HEK293 (cell line): ENCODE results near the gene PUDP.

Source experiments
- CTCF ChIA-PET: fragments of 350-600 bp; formaldehyde crosslinking; extraction: SDS; loops from one replicate; lab custom pipeline; 2021; ENCODE audit warnings: antibody characterized with exemption; lab: Yijun Ruan, JAX
- POLR2A ChIA-PET: fragments of 300-600 bp; formaldehyde crosslinking; extraction: SDS; loops from one replicate; lab custom pipeline; 2020; ENCODE audit warnings: antibody characterized with exemption, inconsistent platforms; lab: Yijun Ruan, JAX
- H3K27ac ChIP-seq: fragments of 200-500 bp; sonication (Bioruptor generic); 2 replicates; pipeline ENCODE4 v1.5.1; 2014; ENCODE audit warnings: low read depth, low read length, control low read depth, inconsistent platforms; ENCODE audit errors: extremely low read depth
- H3K36me3 ChIP-seq, 2 experiments: fragments of 200-500 bp in 1 of 2; sonication (Bioruptor generic) in 1 of 2; 1 replicate in 1 of 2; 2 replicates in 1 of 2; pipeline ENCODE4 v1.5.1; 2014 to 2017; ENCODE audit warnings: inconsistent platforms in 2 of 2, low read length in 2 of 2; ENCODE audit not compliant: control insufficient read depth in 2 of 2, insufficient read depth in 1 of 2
- H3K4me1 ChIP-seq: fragments of 200-500 bp; sonication (Bioruptor generic); 2 replicates; pipeline ENCODE4 v1.5.1; 2014; ENCODE audit warnings: mild to moderate bottlenecking, low read length, inconsistent platforms; ENCODE audit not compliant: control insufficient read depth, insufficient read depth
- H3K4me3 ChIP-seq: 2 replicates; pipeline ENCODE4 v1.5.1; 2011; ENCODE audit warnings: low read depth, mild to moderate bottlenecking, control low read depth, low read length, moderate library complexity
- H3K9me3 ChIP-seq: fragments of 200-500 bp; sonication (Bioruptor generic); 2 replicates; pipeline ENCODE4 v1.5.1; 2014; ENCODE audit warnings: low read depth, low read length, inconsistent platforms; ENCODE audit not compliant: control insufficient read depth, insufficient read depth
- HOXC10 ChIP-seq: sonication (generic); formaldehyde crosslinking; IDR thresholded peaks from 2 replicates; pipeline ENCODE4 v1.8.1; 2023; ENCODE audit warnings: mild to moderate bottlenecking, missing genetic modification reagents
- ZBTB7A ChIP-seq: fragments of 450-650 bp; formaldehyde crosslinking; IDR thresholded peaks from 2 replicates; pipeline ENCODE4 v1.5.1; 2016; ENCODE audit warnings: low read depth, missing biosample characterization, missing genetic modification characterization
- ZNF138 ChIP-seq: fragments of 450-650 bp; formaldehyde crosslinking; IDR thresholded peaks from 2 replicates; pipeline ENCODE4 v1.5.1; 2016; ENCODE audit warnings: missing biosample characterization, missing genetic modification characterization, borderline replicate concordance
- ZNF211 ChIP-seq: fragments of 450-650 bp; formaldehyde crosslinking; IDR thresholded peaks from 2 replicates; pipeline ENCODE4 v1.5.1; 2016; ENCODE audit warnings: low read depth, missing biosample characterization, missing genetic modification characterization
- ZNF23 ChIP-seq: fragments of 450-650 bp; formaldehyde crosslinking; IDR thresholded peaks from 2 replicates; pipeline ENCODE4 v1.5.1; 2016; ENCODE audit warnings: missing biosample characterization, missing genetic modification characterization, borderline replicate concordance
- ZNF248 ChIP-seq: fragments of 450-650 bp; formaldehyde crosslinking; IDR thresholded peaks from 2 replicates; pipeline ENCODE4 v1.5.1; 2017; ENCODE audit warnings: missing biosample characterization, missing genetic modification characterization
- ZNF266 ChIP-seq: fragments of 450-650 bp; formaldehyde crosslinking; IDR thresholded peaks from 2 replicates; pipeline ENCODE4 v1.5.1; 2016; ENCODE audit warnings: missing biosample characterization, missing genetic modification characterization, low read depth
- ZNF324 ChIP-seq: fragments of 450-650 bp; formaldehyde crosslinking; IDR thresholded peaks from 2 replicates; pipeline ENCODE4 v1.5.1; 2016; ENCODE audit warnings: missing biosample characterization, missing genetic modification characterization
- ZNF404 ChIP-seq: fragments of 450-650 bp; formaldehyde crosslinking; IDR thresholded peaks from 2 replicates; pipeline ENCODE4 v1.5.1; 2017; ENCODE audit warnings: missing biosample characterization, missing genetic modification characterization
- ZNF416 ChIP-seq: fragments of 450-650 bp; formaldehyde crosslinking; IDR thresholded peaks from 2 replicates; pipeline ENCODE4 v1.5.1; 2016; ENCODE audit warnings: missing biosample characterization, missing genetic modification characterization
- ZNF510 ChIP-seq: fragments of 450-650 bp; formaldehyde crosslinking; IDR thresholded peaks from 2 replicates; pipeline ENCODE4 v1.5.1; 2018; ENCODE audit warnings: mild to moderate bottlenecking, missing genetic modification characterization, missing biosample characterization; ENCODE audit not compliant: insufficient replicate concordance
- ZNF530 ChIP-seq: fragments of 450-650 bp; formaldehyde crosslinking; IDR thresholded peaks from 2 replicates; pipeline ENCODE4 v1.5.1; 2016; ENCODE audit warnings: low read depth, missing biosample characterization, missing genetic modification characterization
- ZNF626 ChIP-seq: fragments of 450-650 bp; sonication (Bioruptor Pico); formaldehyde crosslinking; IDR thresholded peaks from 2 replicates; pipeline ENCODE4 v1.5.1; 2018; ENCODE audit warnings: missing biosample characterization, missing genetic modification characterization, inconsistent platforms
- ZNF677 ChIP-seq: fragments of 450-650 bp; IDR thresholded peaks from 2 replicates; pipeline ENCODE4 v1.5.0; 2018; ENCODE audit warnings: missing biosample characterization, mild to moderate bottlenecking, missing genetic modification characterization, moderate library complexity
- ZNF707 ChIP-seq: fragments of 450-650 bp; formaldehyde crosslinking; IDR thresholded peaks from 2 replicates; pipeline ENCODE4 v1.5.1; 2016; ENCODE audit warnings: missing biosample characterization, missing genetic modification characterization
- TF ChIP-seq, protein P1 (sequence below): fragments of 450-650 bp; formaldehyde crosslinking; IDR thresholded peaks from 2 replicates; pipeline ENCODE4 v1.5.1; 2017; ENCODE audit warnings: missing biosample characterization, missing genetic modification characterization
- TF ChIP-seq, protein P2 (sequence below): fragments of 450-650 bp; formaldehyde crosslinking; IDR thresholded peaks from 2 replicates; pipeline ENCODE4 v1.5.1; 2016; ENCODE audit warnings: missing biosample characterization, missing genetic modification characterization
- TF ChIP-seq, protein P3 (sequence below): fragments of 450-650 bp; formaldehyde crosslinking; IDR thresholded peaks from 2 replicates; pipeline ENCODE4 v1.5.1; 2016; ENCODE audit warnings: missing biosample characterization, missing genetic modification characterization
- TF ChIP-seq, protein P4 (sequence below): fragments of 450-650 bp; formaldehyde crosslinking; IDR thresholded peaks from 2 replicates; pipeline ENCODE4 v1.5.1; 2016; ENCODE audit warnings: missing biosample characterization, missing genetic modification characterization
- TF ChIP-seq, protein P5 (sequence below): fragments of 450-650 bp; formaldehyde crosslinking; IDR thresholded peaks from 2 replicates; pipeline ENCODE4 v1.5.1; 2016; ENCODE audit warnings: missing biosample characterization, missing genetic modification characterization
- TF ChIP-seq, protein P6 (sequence below): fragments of 450-650 bp; formaldehyde crosslinking; IDR thresholded peaks from 2 replicates; pipeline ENCODE4 v1.5.1; 2016; ENCODE audit warnings: missing biosample characterization, missing genetic modification characterization

The PUDP gene

DNA sequence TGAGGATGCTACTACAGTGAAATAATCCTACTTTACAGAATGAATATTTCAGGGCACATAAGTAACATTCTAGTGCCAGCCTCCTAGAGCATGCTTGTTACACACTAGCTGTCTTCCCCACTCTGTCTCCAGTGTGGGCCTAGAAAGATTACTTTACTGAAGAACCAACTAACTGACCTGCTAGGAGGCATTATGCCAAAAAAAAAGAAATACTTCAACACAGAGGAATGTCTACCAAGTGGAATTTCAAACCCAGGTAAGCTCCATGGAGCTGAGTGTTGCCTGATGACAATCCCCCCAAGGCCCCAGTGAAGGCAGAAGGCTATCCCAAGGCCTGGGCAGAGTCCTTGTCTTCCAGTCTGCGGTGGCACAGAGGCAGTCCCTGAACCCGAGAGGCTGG lies 41.3 kb downstream of the PUDP start:
- no peaks in the 10 kb centered on the region for H3K9me3 ChIP-seq
- no peak overlapping the region for H3K4me3 ChIP-seq
- TF ChIP-seq, protein P1, sequence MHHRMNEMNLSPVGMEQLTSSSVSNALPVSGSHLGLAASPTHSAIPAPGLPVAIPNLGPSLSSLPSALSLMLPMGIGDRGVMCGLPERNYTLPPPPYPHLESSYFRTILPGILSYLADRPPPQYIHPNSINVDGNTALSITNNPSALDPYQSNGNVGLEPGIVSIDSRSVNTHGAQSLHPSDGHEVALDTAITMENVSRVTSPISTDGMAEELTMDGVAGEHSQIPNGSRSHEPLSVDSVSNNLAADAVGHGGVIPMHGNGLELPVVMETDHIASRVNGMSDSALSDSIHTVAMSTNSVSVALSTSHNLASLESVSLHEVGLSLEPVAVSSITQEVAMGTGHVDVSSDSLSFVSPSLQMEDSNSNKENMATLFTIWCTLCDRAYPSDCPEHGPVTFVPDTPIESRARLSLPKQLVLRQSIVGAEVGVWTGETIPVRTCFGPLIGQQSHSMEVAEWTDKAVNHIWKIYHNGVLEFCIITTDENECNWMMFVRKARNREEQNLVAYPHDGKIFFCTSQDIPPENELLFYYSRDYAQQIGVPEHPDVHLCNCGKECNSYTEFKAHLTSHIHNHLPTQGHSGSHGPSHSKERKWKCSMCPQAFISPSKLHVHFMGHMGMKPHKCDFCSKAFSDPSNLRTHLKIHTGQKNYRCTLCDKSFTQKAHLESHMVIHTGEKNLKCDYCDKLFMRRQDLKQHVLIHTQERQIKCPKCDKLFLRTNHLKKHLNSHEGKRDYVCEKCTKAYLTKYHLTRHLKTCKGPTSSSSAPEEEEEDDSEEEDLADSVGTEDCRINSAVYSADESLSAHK (tag by site-specific recombination), result no peak
- no peak for TF ChIP-seq ZNF707 (tag by site-specific recombination)
- TF ChIP-seq ZNF404 (tag by site-specific recombination), result no peak
- TF ChIP-seq, protein P2, sequence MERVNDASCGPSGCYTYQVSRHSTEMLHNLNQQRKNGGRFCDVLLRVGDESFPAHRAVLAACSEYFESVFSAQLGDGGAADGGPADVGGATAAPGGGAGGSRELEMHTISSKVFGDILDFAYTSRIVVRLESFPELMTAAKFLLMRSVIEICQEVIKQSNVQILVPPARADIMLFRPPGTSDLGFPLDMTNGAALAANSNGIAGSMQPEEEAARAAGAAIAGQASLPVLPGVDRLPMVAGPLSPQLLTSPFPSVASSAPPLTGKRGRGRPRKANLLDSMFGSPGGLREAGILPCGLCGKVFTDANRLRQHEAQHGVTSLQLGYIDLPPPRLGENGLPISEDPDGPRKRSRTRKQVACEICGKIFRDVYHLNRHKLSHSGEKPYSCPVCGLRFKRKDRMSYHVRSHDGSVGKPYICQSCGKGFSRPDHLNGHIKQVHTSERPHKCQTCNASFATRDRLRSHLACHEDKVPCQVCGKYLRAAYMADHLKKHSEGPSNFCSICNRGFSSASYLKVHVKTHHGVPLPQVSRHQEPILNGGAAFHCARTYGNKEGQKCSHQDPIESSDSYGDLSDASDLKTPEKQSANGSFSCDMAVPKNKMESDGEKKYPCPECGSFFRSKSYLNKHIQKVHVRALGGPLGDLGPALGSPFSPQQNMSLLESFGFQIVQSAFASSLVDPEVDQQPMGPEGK, result no peak
- TF ChIP-seq ZNF510 (tag by site-specific recombination), result no peak
- no peak for TF ChIP-seq HOXC10
- no peak for TF ChIP-seq ZNF677 (tag by site-specific recombination)
- TF ChIP-seq ZNF266 (tag by site-specific recombination), result no peak
- no peak for TF ChIP-seq ZNF324 (tag by site-specific recombination)
- TF ChIP-seq, protein P3, sequence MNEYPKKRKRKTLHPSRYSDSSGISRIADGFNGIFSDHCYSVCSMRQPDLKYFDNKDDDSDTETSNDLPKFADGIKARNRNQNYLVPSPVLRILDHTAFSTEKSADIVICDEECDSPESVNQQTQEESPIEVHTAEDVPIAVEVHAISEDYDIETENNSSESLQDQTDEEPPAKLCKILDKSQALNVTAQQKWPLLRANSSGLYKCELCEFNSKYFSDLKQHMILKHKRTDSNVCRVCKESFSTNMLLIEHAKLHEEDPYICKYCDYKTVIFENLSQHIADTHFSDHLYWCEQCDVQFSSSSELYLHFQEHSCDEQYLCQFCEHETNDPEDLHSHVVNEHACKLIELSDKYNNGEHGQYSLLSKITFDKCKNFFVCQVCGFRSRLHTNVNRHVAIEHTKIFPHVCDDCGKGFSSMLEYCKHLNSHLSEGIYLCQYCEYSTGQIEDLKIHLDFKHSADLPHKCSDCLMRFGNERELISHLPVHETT (tag by site-specific recombination), result no peak
- TF ChIP-seq, protein P4, sequence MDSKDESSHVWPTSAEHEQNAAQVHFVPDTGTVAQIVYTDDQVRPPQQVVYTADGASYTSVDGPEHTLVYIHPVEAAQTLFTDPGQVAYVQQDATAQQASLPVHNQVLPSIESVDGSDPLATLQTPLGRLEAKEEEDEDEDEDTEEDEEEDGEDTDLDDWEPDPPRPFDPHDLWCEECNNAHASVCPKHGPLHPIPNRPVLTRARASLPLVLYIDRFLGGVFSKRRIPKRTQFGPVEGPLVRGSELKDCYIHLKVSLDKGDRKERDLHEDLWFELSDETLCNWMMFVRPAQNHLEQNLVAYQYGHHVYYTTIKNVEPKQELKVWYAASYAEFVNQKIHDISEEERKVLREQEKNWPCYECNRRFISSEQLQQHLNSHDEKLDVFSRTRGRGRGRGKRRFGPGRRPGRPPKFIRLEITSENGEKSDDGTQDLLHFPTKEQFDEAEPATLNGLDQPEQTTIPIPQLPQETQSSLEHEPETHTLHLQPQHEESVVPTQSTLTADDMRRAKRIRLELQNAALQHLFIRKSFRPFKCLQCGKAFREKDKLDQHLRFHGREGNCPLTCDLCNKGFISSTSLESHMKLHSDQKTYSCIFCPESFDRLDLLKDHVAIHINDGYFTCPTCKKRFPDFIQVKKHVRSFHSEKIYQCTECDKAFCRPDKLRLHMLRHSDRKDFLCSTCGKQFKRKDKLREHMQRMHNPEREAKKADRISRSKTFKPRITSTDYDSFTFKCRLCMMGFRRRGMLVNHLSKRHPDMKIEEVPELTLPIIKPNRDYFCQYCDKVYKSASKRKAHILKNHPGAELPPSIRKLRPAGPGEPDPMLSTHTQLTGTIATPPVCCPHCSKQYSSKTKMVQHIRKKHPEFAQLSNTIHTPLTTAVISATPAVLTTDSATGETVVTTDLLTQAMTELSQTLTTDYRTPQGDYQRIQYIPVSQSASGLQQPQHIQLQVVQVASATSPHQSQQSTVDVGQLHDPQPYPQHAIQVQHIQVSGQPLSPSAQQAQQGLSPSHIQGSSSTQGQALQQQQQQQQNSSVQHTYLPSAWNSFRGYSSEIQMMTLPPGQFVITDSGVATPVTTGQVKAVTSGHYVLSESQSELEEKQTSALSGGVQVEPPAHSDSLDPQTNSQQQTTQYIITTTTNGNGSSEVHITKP (tag by site-specific recombination), result no peak
- no peak for TF ChIP-seq ZNF138 (tag by site-specific recombination)
- no peak for TF ChIP-seq ZBTB7A (tag by site-specific recombination)
- H3K4me1 ChIP-seq, result no peaks in the 10 kb centered on the region
- CTCF ChIA-PET, result no interaction called here
- POLR2A ChIA-PET, result no interaction called here
- H3K27ac ChIP-seq, result no peak overlapping the region
- H3K36me3 ChIP-seq, result peaks cover 0 to 19% of the 10 kb centered on the region in 2 experiments; a peak in 1 of 3 replicates

DNA sequence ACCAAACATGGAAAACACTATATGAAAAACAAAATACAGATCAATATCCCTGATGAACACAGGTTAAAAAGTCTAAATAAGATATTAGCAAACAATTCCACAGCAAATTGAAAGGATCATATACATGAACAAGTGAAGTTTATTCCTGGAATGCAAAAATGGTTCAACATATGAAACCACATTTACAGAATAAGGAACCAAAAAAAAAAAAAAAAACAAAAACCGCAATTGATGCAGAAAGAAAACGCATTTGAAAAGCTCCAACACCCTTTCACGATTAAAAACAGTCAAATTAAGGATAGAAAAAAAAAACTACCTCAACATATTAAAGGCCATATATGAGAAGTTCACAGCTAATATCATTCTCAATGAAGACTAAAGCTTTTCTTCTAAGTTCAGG lies 45.8 kb downstream of the PUDP start:
- peaks cover 0 to 25% of the 10 kb centered on the region in 2 experiments; a peak in 1 of 3 replicates for H3K36me3 ChIP-seq
- no peak overlapping the region for H3K27ac ChIP-seq
- no peak overlapping the region for H3K4me3 ChIP-seq
- POLR2A ChIA-PET, result no interaction called here
- H3K9me3 ChIP-seq, result no peaks in the 10 kb centered on the region
- H3K4me1 ChIP-seq, result no peaks in the 10 kb centered on the region
- CTCF ChIA-PET, result no interaction called here
- no peak for TF ChIP-seq ZNF626 (tag by site-specific recombination)
- TF ChIP-seq ZNF530 (tag by site-specific recombination), result no peak
- TF ChIP-seq ZNF510 (tag by site-specific recombination), result no peak
- TF ChIP-seq, protein P5, sequence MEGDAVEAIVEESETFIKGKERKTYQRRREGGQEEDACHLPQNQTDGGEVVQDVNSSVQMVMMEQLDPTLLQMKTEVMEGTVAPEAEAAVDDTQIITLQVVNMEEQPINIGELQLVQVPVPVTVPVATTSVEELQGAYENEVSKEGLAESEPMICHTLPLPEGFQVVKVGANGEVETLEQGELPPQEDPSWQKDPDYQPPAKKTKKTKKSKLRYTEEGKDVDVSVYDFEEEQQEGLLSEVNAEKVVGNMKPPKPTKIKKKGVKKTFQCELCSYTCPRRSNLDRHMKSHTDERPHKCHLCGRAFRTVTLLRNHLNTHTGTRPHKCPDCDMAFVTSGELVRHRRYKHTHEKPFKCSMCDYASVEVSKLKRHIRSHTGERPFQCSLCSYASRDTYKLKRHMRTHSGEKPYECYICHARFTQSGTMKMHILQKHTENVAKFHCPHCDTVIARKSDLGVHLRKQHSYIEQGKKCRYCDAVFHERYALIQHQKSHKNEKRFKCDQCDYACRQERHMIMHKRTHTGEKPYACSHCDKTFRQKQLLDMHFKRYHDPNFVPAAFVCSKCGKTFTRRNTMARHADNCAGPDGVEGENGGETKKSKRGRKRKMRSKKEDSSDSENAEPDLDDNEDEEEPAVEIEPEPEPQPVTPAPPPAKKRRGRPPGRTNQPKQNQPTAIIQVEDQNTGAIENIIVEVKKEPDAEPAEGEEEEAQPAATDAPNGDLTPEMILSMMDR, result no peak
- TF ChIP-seq ZNF211 (tag by site-specific recombination), result no peak
- TF ChIP-seq ZNF416 (tag by site-specific recombination), result no peak
- no peak for TF ChIP-seq ZNF248 (tag by site-specific recombination)
- TF ChIP-seq ZNF23, result no peak
- TF ChIP-seq, protein P6, sequence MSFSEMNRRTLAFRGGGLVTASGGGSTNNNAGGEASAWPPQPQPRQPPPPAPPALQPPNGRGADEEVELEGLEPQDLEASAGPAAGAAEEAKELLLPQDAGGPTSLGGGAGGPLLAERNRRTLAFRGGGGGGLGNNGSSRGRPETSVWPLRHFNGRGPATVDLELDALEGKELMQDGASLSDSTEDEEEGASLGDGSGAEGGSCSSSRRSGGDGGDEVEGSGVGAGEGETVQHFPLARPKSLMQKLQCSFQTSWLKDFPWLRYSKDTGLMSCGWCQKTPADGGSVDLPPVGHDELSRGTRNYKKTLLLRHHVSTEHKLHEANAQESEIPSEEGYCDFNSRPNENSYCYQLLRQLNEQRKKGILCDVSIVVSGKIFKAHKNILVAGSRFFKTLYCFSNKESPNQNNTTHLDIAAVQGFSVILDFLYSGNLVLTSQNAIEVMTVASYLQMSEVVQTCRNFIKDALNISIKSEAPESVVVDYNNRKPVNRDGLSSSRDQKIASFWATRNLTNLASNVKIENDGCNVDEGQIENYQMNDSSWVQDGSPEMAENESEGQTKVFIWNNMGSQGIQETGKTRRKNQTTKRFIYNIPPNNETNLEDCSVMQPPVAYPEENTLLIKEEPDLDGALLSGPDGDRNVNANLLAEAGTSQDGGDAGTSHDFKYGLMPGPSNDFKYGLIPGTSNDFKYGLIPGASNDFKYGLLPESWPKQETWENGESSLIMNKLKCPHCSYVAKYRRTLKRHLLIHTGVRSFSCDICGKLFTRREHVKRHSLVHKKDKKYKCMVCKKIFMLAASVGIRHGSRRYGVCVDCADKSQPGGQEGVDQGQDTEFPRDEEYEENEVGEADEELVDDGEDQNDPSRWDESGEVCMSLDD, result no peak
